ENCODE results near the gene ZP1.

ZP1 gene

DNA sequence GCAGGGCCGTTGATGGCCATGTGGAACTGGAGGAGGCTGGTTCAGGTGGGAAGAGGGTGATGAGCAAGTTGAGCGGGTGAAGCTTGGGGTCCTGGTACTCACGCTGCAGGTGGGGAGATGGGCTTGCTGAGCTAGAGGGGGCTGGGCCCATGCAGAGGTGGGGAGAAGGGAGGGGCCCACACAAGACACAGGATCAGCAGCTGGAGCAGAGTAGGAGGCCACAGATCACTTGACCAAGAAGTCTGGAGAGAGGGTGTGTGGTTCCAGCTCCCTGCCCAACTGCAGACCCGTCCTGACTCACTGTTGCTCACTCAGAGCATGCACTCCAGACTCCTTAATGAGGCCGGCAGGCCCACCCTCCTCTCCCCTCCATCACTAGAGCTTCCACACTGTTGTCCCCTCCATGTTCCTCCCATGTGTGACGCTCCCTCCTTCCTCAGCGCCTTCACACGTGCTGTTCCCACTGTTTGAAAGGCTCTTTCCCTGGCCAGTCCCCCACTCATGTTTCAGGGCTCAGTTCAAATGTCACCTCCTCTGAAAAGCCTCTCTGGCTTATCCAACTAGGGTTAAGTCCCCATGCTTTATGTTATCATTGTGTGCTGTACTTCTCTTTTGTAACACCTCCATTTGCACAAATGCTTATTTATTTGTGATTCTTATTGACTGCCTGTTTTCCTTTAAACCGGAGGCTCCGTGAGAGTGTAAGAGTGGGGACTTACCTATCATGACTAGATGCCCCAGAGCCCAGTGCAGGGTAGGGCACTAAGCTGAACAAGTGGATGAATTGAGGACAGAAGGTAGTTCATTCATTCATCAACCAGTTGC lies 23.1 kb upstream of the ZP1 start:
- no peak for DNase-seq (ENCODE audit: low read depth in 2 of 2)

DNA sequence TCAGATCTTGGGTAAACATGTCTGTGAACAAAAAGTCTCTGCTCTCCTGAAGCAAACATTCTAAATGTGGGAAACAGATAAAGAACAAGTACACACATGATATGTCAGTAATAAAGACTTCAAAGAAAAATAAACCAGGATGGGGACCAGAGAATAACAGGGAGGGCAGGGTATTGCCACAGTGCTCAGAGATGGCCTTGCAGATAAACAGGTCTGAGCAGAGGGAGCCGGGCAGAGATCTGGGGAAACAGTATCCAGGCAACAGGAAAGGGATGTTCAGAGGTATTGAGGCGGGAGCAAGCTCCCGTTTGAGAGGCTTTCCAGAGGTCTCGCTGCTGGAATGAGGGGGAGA lies 22.5 kb upstream of the ZP1 start:
- no peak for DNase-seq (ENCODE audit: low read depth in 2 of 2)

DNA sequence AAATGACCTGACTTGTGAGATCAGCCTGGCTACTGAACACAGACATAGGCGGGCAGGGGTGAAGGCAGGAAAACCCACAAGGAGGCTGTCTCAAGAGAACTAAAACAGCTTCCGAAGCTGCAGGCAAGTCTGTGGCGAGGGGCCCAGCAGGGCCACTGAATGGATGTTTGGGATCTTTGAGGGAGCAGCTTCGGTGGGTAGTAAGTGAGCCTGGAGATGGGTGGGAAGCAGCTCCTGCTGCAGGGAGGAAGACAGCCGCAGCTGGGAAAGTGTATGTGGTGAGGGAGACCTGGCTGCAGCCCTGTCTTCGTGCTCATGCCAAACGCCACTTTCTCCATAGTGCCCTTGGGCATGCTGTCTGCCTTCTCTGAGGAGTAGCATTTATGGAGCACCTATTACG lies 22.0 kb upstream of the ZP1 start:
- DNase-seq (ENCODE audit: low read depth in 2 of 2): no peak

DNA sequence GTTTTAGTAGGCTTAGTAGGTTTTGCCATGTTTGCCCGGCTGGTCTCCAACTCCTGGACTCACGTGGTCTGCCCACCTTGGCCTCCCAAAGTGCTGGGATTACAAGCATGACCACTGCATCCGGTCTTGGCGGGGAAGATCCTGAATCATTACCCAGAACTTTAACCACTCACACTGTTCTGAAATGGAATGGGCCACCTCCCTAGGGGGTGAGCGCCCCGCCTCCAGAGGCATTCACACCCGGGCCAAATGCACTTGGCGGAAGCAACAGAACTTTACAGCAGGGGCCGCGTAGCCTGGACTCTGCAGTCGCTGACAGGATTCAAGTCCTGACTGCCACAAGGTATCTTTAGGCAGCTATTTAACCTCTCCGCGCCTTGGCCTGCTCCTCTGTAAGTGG lies 20.1 kb upstream of the ZP1 start:
- DNase-seq (ENCODE audit: low read depth in 2 of 2): no peak

DNA sequence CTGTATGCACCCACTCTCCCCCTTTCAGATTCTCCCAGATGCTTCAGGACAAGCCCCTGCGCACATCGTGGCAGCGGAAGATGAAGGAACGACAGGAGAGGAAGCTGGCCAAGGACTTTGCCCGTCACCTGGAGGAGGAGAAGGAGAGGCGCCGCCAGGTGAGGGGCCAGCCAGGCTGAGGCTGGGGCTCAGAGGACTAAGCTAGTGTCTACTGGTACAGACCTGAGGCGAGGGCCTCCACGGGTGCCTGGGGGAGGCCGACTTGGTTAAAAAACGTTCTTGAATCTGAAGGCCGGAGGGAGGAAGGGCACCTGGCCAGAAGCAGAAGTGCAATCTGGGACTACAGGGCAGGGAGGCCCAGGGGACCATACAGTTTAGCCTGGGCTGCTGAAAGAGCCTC lies 19.4 kb upstream of the ZP1 start:
- DNase-seq (ENCODE audit: low read depth in 2 of 2): no peak

DNA sequence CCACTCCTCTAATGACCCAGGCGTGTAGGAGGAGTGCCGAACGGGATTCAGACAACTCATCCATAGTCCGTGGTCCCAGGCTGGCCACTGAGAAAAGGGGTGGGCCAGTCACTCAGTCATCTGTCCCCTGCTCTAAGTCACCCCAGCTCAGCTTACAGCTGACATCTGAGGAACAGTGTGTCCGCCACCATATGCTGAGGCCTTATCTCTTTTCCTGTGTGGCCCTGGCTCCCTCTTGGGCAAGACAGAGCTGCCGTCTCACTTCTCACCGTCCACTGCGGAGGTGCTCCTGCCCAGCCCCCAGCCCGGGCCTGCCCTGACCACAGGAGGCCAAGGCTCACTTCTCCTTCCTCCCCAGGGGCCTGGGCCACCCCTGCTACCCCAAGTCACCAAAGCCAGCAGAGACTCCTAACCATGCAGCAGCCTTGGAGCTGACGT lies 18.6 kb upstream of the ZP1 start:
- no peak for DNase-seq (ENCODE audit: low read depth in 2 of 2)

DNA sequence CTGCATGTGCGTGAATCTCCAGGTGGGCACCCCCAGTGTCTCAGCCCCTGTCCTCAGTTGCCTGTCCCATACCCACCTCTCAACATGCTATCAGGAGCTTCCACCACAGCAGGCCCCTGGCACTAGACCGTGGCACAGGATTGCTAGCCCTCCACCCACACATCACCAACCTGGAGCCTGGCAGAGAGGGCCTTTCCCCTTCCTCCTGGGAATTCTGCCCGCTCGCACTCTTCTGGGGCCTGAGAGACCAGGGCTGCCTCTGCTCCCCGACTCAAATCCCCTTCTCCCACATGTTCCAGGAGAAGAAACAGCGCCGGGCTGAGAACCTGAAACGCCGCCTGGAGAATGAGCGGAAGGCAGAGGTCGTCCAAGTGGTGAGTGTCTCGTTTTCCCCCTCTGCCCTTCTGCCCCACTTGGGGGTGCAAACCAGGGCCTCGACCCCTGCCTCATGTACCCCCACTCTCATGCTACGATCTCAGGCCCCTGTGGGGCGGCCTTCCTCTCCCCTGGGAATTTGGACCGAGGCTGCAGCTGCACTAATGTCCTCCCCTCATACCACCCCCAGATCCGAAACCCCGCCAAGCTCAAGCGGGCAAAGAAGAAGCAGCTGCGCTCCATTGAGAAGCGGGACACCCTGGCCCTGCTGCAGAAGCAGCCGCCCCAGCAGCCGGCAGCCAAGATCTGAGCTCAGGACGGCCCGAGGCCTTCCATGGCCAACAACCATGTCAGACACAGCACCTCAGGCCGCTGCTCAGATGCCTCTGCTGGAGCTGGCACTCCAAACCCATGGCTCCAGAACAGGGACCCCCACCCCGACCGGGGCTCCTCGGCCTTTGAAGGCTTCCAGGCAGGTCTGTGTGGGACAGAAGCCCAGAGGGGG lies 17.5 kb upstream of the ZP1 start:
- DNase-seq (ENCODE audit: low read depth in 2 of 2): no peak

DNA sequence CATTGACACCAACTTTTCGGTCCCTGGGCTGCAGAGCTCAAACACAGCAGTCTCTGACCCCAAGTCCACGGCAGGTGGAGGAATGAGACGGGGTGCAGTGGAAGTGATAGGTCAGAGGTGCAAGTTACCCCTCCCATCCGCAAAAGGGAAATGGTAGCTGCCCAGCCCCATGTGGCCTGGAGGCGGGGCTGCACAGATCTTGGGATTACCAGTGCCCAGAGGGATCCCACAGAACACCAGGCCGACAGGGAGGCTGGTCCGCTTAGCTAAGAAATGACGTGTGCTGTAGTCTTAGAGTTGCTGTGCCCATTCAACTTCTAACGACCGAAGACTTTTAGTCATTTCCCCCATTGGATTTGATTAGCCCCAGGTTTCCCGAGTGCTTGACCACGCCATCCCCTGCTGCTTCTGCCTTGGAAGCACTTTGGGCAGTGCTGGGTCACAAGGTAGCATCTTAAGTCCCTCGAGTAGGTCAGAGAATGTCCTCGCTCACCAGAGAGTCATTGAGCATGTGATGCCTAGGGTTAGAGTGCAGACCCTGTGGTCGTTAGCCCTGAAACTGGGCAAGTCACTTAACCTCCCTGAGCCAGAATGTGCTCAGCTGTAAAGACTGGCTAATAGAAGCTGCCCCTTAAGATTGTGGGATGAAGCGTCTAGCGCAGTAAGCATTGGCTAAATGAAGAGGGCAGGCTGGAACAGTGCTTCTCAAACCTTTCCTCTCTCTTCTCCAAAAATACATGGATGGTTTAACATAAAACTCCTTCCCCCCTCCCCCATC lies 15.8 kb upstream of the ZP1 start:
- DNase-seq (ENCODE audit: low read depth in 2 of 2): no peak

DNA sequence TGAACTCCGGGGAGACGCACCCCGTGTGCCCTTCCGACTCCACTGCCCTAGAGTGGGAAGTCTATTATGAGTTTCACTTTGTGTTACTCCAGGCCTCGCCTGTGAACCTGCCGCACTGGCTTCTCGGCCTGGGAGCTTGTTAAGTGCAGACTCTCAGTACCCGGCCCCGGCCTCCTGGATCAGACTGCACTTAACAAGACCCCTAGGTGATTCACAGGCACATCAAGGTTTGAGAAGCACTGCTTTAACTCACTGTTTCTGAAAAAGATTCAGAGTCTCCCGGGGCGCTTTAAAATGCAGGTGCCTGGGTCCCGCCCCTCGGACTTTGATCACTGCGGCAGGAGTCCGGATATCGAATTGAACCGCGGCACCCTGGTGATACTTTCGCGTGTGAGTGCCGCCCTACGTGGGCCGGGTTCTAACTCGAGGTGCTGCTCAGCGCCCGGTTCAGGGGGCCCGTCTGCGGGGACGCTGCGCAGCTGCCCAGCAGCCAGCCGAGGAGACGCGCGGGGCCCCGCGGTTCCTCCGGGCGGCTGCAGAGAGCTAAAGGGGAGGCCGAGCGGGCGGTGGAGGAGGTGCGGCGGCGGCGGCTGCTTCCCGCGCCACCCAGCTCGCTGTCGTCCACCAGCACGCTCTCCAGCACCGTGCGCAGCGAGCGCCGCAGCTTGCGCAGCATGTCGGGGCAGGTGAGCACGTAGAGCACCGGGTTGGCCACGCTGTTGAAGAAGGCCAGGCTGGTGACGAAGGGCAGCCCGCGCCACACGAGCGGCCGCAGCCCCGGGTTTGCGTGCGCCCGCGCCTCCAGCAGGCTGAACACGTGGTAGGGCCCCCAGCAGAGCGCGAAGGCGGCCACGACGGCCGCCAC lies 15.0 kb upstream of the ZP1 start:
- no peak for DNase-seq (ENCODE audit: low read depth in 2 of 2)

DNA sequence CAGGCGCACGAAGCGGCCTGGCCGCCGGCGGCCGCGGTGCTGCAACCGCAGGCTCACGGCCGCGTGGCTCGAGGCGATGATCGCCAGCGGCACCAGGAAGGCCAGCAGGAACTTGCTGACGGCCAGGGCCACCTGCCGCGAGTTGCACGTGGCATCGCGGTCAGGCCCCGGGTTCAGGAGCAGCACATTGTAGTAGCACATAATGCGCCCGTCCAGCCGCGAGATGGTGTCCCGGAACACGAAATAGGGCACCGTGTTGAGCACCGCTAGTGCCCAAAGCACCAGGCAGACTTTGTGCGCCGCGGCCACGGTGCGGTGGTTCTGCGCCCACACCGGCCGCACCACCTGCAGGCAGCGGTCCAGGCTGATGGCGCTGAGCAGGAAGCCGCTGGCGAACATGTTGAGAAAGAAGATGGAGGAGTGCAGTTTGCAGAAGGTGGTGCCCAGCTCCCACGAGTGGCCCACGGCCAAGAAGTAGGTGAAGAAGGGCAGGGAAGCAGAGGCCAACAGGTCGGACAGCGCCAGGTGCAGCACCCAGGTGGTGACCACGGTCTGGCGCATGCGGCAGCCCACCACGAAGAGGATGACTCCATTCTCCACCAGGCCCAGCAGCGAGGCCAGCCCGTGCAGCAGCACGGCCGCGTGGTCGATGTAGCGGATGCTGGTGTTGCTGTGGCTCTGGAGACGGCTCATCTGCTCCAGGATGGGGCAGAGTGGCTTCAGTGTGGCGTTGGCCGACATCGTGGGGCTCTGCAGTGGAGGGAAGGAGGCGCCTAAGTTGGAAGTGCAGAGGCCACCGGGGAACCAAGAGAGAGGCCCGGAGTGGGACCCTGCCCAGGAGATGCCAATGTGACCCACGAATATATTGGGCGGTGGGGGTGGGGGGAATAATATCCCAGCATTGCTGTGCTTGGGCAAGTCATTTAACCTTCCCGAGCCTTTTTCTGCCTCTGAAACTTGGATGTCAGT lies 14.1 kb upstream of the ZP1 start:
- no peak for DNase-seq (ENCODE audit: low read depth in 2 of 2)

DNA sequence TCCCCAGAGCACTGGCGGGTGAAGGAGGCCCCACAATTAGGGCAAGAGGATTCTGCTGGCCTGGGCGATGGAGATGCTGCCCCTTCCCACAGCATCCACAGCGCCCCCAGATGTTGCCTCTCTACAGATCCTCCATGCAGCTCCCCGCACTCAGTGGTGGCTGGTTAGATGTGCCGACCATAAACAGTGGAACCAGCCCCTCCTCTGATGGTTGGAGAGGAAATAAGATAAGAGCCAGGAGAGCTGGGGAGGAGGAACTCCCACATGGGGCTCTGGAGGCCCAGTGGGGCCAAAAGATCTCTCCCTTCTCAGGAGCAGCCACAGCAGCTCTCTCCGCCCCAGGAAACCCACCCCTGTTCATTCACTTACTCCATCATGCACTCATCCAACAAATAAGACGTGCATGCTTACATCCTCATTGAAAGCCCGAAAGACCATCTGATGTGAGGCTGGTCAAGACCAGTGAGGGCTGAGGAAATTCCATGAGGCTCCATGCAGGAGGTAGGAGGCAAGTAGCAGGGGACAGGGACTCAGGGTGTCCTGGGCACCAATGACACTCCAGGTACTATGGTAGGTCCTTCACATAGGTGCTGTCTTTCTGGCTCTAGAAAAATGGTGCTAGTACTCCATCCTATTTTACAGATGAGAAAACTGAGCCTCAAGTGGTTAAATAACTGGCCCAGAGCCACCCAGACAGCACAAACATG lies 13.0 kb upstream of the ZP1 start:
- no peak for DNase-seq (ENCODE audit: low read depth in 2 of 2)

DNA sequence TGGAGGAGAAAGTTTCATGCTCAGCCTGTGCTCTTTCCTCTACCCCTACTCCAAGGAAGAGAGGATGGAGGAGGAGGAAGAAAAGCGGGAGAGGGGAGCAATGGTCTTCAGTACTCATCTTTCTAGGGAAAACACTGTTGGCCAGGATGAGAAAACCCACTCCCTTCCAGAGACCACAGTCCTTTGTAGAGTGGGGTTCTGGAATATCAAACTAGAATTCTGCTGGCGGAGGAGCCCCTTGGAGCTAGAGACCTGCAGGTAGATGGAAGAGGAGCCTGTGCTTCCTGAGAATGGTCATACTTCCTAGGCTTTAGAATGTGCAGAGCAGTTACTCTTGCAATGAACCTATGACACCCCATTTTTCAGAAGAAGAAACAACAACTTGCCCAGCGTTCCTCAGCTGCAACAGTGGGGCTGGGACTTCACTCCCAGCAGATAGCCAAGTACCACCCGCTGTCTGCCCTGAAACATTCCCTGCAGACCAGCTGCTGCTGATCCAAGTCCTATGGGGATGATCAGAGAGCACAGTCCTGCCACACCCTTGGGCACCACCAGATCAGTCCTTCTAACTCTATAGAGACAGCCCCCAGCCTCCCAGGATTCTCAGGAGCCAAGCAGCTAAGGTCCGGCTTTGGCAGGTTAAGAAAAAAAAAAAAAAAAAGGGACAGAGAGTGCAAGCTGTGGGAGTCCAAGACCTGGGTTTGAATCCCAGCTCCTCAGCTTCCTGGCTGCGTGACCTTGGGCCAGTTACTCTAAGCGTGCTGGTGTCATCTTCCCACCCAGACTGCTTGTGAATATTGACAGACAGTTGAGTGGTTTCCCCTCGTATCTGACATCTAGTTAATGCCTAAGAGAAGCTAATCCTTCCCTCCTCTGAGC lies 12.3 kb upstream of the ZP1 start:
- DNase-seq (ENCODE audit: low read depth in 2 of 2): no peak

DNA sequence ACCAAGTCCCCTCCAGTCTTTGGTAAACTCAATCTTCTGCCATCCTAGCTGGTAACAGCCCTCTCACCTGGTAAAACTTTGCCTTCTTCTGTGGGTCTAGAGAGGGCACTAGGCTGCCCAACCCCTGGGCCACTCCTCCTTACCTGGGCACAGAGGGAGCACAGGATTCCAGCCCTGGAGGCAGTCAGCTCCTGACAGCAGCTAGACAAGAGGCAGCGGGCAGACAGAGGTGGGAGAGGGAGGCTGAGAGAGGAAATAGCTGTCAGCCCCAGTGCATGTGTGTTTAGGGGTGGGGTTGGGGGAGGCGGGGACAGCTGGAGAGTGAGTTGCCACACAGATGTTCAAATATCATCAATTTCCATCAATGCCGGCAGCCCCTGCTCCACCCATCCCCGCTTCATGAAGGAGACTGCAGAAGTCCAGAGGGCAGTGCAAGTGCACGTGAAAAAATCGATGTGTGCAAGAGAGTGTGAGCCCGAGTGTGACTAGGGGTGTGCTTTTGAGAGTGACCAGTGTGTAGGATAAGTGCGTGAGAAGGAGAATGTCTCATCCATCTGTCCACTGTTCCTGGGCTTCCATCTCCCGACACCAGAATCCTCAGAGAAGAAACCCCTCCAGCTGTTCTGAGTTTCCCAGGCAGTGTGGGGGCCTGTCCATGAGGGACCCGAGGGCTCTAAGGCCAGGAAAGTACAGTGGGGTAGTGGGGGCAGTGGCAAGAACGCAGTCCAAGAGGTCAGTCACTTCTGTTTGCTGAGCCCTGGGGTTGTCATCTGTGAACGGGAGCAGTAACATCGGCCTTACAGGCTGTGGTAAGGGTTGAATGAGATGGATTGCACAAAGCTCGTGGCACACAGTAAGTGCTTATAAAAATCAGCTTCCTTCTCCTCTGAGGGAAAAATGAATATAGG lies 11.4 kb upstream of the ZP1 start, which contains the start of gene PTGDR2:
Gene PTGDR2 (minus strand): TSS at position 225 of the 908 bp plus-strand sequence. CDS start 2,228 bp downstream, outside the sequence.
- no peak for DNase-seq (ENCODE audit: low read depth in 2 of 2)

DNA sequence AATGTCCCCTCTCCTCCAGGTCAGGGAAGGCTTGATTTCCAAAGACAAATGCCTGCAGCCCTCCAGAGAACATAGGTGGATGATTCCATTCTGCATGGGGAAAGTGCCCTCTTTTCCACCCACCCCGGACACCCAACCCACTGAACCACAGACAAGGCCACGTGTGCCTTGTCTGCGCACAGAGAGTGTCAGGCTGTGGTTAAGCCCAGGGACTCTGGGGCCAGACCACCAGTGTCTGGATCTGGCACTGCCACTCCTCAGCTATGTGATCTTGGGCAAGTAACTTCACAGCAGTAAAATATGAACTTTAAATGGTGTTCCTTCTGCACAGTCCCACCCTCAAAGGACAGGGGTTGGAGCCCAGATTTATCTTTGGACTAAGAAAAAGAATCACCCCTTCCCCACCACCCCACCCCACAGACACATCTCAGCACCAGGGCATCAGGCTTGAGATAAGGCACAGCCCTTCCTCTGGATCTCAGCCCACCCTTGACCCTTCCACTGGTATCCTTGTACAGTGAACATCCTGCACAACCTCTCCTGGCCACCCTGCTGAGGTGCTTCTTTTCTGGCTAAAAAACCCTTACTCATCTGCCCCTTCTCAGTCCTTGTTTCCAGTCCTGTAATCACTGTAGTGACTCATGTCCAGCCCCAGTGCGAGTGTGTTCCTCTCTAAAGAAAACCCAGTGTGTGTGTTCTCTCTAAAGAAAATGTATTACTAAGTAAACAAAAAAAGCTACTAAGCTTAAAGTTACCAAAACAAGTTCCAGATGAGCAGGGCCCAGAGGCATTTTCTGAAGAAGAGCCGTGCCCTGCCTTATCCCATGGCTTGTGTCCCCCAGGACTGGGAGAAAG lies 9.7 kb upstream of the ZP1 start:
- DNase-seq (ENCODE audit: low read depth in 2 of 2): no peak

DNA sequence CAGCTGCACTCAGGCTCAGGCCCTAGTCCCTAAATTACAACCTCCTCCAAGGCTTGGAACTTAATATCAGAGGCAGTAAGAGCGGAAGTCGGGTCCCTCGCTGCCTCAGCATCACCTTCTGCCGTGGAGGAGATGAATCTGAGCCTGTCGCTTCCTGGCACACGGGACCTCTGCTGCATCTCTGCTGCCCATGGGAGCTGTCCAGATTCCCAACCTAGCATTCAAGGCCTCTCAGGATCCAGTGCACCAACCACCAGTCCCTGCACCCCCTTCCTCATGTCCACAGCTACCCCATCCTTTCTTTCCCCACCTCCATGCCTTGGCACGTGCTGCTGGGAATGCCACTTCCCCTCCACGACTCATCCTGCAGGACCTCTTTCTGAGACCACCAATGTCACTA lies 9.1 kb upstream of the ZP1 start:
- no peak for DNase-seq (ENCODE audit: low read depth in 2 of 2)

DNA sequence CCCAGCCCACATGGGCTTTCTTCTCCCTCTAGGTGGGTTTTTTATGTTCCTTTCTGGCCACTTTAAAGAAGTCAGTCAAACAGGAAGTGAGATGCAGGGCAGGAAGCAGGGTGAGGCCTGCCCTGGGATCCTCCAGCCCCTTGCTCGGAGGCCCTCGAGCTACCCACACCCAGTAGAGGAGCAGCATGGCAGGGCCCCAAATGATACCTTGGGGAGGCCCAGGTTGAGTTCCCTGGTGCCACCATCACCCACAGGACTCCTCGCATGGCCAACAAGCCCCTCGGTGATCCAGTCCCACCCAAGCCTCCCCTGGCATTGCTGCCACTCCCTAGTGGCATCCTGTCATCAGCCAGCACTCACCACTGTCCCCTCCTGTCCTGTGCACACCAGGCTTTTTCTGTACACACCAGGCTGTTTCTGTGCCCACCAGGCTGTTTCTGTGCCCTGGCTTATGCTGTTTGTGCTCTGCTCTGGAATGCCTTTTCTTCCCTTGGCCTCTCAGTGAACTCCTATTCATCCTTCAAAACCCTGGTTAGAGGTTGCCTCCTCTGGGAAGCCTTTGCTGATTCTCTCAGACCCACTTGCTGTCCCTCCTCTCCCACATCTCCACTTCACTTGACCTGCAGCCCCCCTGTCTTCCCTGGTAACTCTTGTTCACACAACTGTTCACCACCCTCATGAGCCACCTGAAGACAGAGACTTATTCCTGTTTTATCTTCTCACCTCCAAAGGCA lies 8.4 kb upstream of the ZP1 start:
- no peak for DNase-seq (ENCODE audit: low read depth in 2 of 2)

Measured in stimulated activated CD4-positive, alpha-beta T cell treated with anti-CD3 and anti-CD28 coated beads, Interleukin-1b, Interleukin-23, amount 100 ng/mL, for 4 hours (primary cell).